HCT116 (cell line): ENCODE measurements around the gene OPN3. TPM values are rescaled to one million over a fixed set of nuclear protein-coding genes. Genes with fewer than 3 reads are reported as not detected.

Experiments used
- ATAC-seq: fragments of 200-7000 bp; cut with Tn5 transposase; 2 replicates; pipeline ENCODE4 v1.9.1; 2020; ENCODE audit warnings: mild to moderate bottlenecking, moderate library complexity
- BruUV-seq: library from RNA; stranded (reverse); fragments of 400-500 nt; replicated peaks from 2 replicates; lab custom pipeline; 2021; lab: Mats Ljungman, UMichigan
- CTCF ChIA-PET: fragments of 300-600 bp; sonication (Branson Sonifier 250); formaldehyde crosslinking; loops from one replicate; lab custom pipeline; 2021; ENCODE audit warnings: antibody characterized with exemption; lab: Charles Lee
- POLR2A ChIA-PET: fragments of 300-600, 350-600 bp; sonication (Branson Sonifier 250); formaldehyde crosslinking; loops from one replicate; lab custom pipeline; 2021; ENCODE audit warnings: antibody characterized with exemption; lab: Charles Lee
- RAD21 ChIA-PET, 2 experiments: fragments of 300-600 bp; sonication (Branson Sonifier 250); formaldehyde crosslinking; loops; one replicate each; lab custom pipeline; 2023; ENCODE audit warnings: low total read pairs in 2 of 2; ENCODE audit not compliant: uncharacterized antibody in 2 of 2, unreplicated experiment in 2 of 2, low non-redundant PET in 1 of 2; lab: Charles Lee
- DNase-seq: peaks from one replicate; pipeline ENCODE4 v3.0.0-alpha.2; 2010; ENCODE audit warnings: low read depth, low spot score
- H2AFZ ChIP-seq: fragments of 200-600 bp; shearing (Covaris generic), sonication (generic); 2 replicates; pipeline ENCODE4 v1.6.1; 2017; ENCODE audit warnings: low read depth, mixed run types, mixed read lengths, antibody characterized with exemption, low read length; ENCODE audit not compliant: poor library complexity, severe bottlenecking
- H3K27ac ChIP-seq: 2 replicates; pipeline ENCODE4 v1.5.1; 2012; ENCODE audit warnings: low read depth, low read length
- H3K27me3 ChIP-seq: fragments of 200-600 bp; sonication (generic); 2 replicates; pipeline ENCODE4 v1.6.1; 2016; ENCODE audit warnings: mixed run types, low read length, mixed read lengths; ENCODE audit not compliant: insufficient read depth
- H3K36me3 ChIP-seq, 2 experiments: fragments of 200-500 bp in 1 of 2; fragments of 200-600 bp in 1 of 2; sonication (Bioruptor generic) in 1 of 2; sonication (generic) in 1 of 2; 2 replicates each; pipeline versions ENCODE4 v1.5.1 to v1.6.1; 2014 to 2016; ENCODE audit warnings: low read length in 2 of 2, inconsistent platforms in 1 of 2, mixed read lengths in 1 of 2, mixed run types in 1 of 2; ENCODE audit not compliant: insufficient read depth in 2 of 2, control insufficient read depth in 1 of 2
- H3K4me1 ChIP-seq, 2 experiments: fragments of 200-600 bp in 1 of 2; sonication (generic) in 1 of 2; 2 replicates each; pipeline versions ENCODE4 v1.5.1 to v1.6.1; 2012 to 2017; ENCODE audit warnings: low read length in 2 of 2, inconsistent platforms in 1 of 2, mild to moderate bottlenecking in 1 of 2, mixed read lengths in 1 of 2, mixed run types in 1 of 2, moderate library complexity in 1 of 2; ENCODE audit not compliant: insufficient read depth in 2 of 2, control insufficient read depth in 1 of 2
- H3K4me2 ChIP-seq: fragments of 200-600 bp; sonication (generic); 2 replicates; pipeline ENCODE4 v1.6.1; 2017; ENCODE audit warnings: mixed run types, low read length, mixed read lengths
- H3K4me3 ChIP-seq, 2 experiments: fragments of 200-600 bp in 1 of 2; sonication (generic) in 1 of 2; replicated peaks in 1 of 2; 2 replicates each; pipeline ENCODE4 v1.5.1; 2011 to 2016; ENCODE audit warnings: low read length in 2 of 2, control low read depth in 1 of 2, low read depth in 1 of 2, mild to moderate bottlenecking in 1 of 2, mixed read lengths in 1 of 2, mixed run types in 1 of 2
- H3K79me2 ChIP-seq: fragments of 200-600 bp; sonication (generic); 2 replicates; pipeline ENCODE4 v1.6.1; 2017; ENCODE audit warnings: mild to moderate bottlenecking, mixed run types, low read length, moderate library complexity, mixed read lengths; ENCODE audit not compliant: insufficient read depth
- H3K9ac ChIP-seq: fragments of 200-600 bp; sonication (generic); 2 replicates; pipeline ENCODE4 v1.6.1; 2016; ENCODE audit warnings: low read length, mixed read lengths
- H3K9me2 ChIP-seq: fragments of 200-600 bp; sonication (generic), shearing (Covaris generic); 2 replicates; pipeline ENCODE4 v1.6.1; 2017; ENCODE audit warnings: mixed run types, mild to moderate bottlenecking, moderate library complexity; ENCODE audit not compliant: insufficient read depth
- H3K9me3 ChIP-seq, 2 experiments: fragments of 200-500 bp in 1 of 2; fragments of 200-600 bp in 1 of 2; sonication (Bioruptor generic) in 1 of 2; sonication (generic) in 1 of 2; 2 replicates each; pipeline ENCODE4 v1.6.1; 2014 to 2017; ENCODE audit warnings: low read length in 2 of 2, mixed read lengths in 2 of 2, inconsistent platforms in 1 of 2, low read depth in 1 of 2, mild to moderate bottlenecking in 1 of 2, mixed run types in 1 of 2, moderate library complexity in 1 of 2; ENCODE audit not compliant: control insufficient read depth in 1 of 2, insufficient read depth in 1 of 2
- H4K20me1 ChIP-seq: fragments of 200-600 bp; sonication (generic), shearing (Covaris generic); 2 replicates; pipeline ENCODE4 v1.6.1; 2017; ENCODE audit warnings: mixed run types, mild to moderate bottlenecking, moderate library complexity; ENCODE audit not compliant: insufficient read depth
- CBX3 ChIP-seq: IDR thresholded peaks from 2 replicates; pipeline ENCODE4 v1.6.1; 2012; ENCODE audit warnings: low read depth
- CEBPB ChIP-seq: IDR thresholded peaks from 2 replicates; pipeline ENCODE4 v1.6.1; 2012; ENCODE audit warnings: low read depth
- EGR1 ChIP-seq: IDR thresholded peaks from 2 replicates; pipeline ENCODE4 v1.6.1; 2012; ENCODE audit warnings: low read depth
- EZH2phosphoT487 ChIP-seq: fragments of 200-600 bp; IDR thresholded peaks from 2 replicates; pipeline ENCODE4 v1.6.1; 2018; ENCODE audit warnings: antibody characterized with exemption, borderline replicate concordance
- JUND ChIP-seq: IDR thresholded peaks from 2 replicates; pipeline ENCODE4 v1.6.1; 2012
- MAX ChIP-seq: IDR thresholded peaks from 2 replicates; pipeline ENCODE4 v1.6.1; 2012
- POLR2AphosphoS5 ChIP-seq: IDR thresholded peaks from 2 replicates; pipeline ENCODE4 v1.6.1; 2011; ENCODE audit warnings: mild to moderate bottlenecking, low read depth, low read length, moderate library complexity
- RAD21 ChIP-seq: IDR thresholded peaks from 2 replicates; pipeline ENCODE4 v1.6.1; 2012; ENCODE audit warnings: low read depth, mild to moderate bottlenecking
- REST ChIP-seq: IDR thresholded peaks from 2 replicates; pipeline ENCODE4 v1.6.1; 2012; ENCODE audit warnings: low read depth
- SIN3A ChIP-seq: IDR thresholded peaks from 2 replicates; pipeline ENCODE4 v1.6.1; 2012; ENCODE audit warnings: low read depth
- SRF ChIP-seq: IDR thresholded peaks from 2 replicates; pipeline ENCODE4 v1.6.1; 2012; ENCODE audit warnings: low read depth
- intact Hi-C: fragments of 100-400 bp; cut with micrococcal nuclease; formaldehyde crosslinking; loops from 2 replicates; pipeline ENCODE4 v1.10.0; 2022
- total RNA-seq: library from RNA; stranded (reverse); gene quantifications from one replicate; pipeline ENCODE4 v1.2.1, GENCODE V29; 2021; ENCODE audit not compliant: unreplicated experiment

OPN3 gene
- total RNA-seq, 1 experiment from 2014 or later: 6.1 TPM

- Histone ChIP-seq H3K27me3 (no peaks in the 10 kb centered on the region), H3K9me2 (no peaks in the 10 kb centered on the region), H3K4me2 (no peak overlapping the region), H3K27ac (no peak overlapping the region), H2AFZ (no peak overlapping the region), H3K36me3 (no peaks in the 10 kb centered on the region), H3K9ac (no peak overlapping the region), H3K9me3 (no peaks in the 10 kb centered on the region), H4K20me1 (no peaks in the 10 kb centered on the region), H3K79me2 (no peaks in the 10 kb centered on the region), H3K4me1 (peaks cover 0 to 3% of the 10 kb centered on the region in 2 experiments; a peak in 1 of 4 replicates), H3K4me3 (no peak overlapping the region)
- ChIA-PET RAD21 (no interaction called here), POLR2A (no interaction called here), CTCF (interaction anchor here (0.8 kb wide), 1 partner anchor 13 kb away, joined by 3 read pairs; no protein-coding TSS in a partner anchor)
- DNase-seq (no peak), ATAC-seq (no peak)
- BruUV-seq: no TSS peak
- intact Hi-C loops: no loop called here
- TF ChIP-seq CEBPB (no peak), POLR2AphosphoS5 (no peak), RAD21 (no peak), EGR1 (no peak), EZH2phosphoT487 (no peak), JUND (no peak), REST (no peak), CBX3 (no peak), MAX (no peak), SIN3A (no peak), SRF (no peak)
These were observed 22.7 kb downstream of the OPN3 start for GRCh38 chr1:241617426-241617825.
